Measurements from ENCODE around the gene CLN6. TPM values are rescaled to one million over a fixed set of nuclear protein-coding genes. Genes with fewer than 3 reads are reported as not detected.
"Not testable (repeated sequence)": the region's sequence is repeated elsewhere in the genome, so short reads cannot be mapped to it uniquely, and the experiment has no call there.

CLN6 gene
- total RNA-seq, 2 donors from 2014 or later, result 31.6 to 40.7 TPM

GRCh38 chr15:68225442-68225841 is 4.1 kb downstream of the CLN6 start:
- not testable (repeated sequence) for H3K4me3 Mint-ChIP-seq; H3K9me3 Mint-ChIP-seq; DNase-seq; H3K27ac Mint-ChIP-seq; H3K27me3 Mint-ChIP-seq (ENCODE audit: low read depth); ATAC-seq (replicated peaks in 1 of 2); H3K36me3 Mint-ChIP-seq (ENCODE audit: insufficient read depth in 2 of 2)
- peaks cover 49% of the 10 kb centered on the region for H3K4me1 Mint-ChIP-seq (ENCODE audit: low read depth)

- H3K36me3 Mint-ChIP-seq (ENCODE audit: insufficient read depth in 2 of 2), result peaks cover 0 to 8% of the 10 kb centered on the region in 2 donors
- ATAC-seq (replicated peaks in 1 of 2) (no peak), DNase-seq (no peak)
- H3K4me3 Mint-ChIP-seq, result peak overlapping the region in 1 of 2 donors; percentile 53
- peak overlapping the region; percentile 50 for H3K27ac Mint-ChIP-seq
- no peaks in the 10 kb centered on the region for H3K27me3 Mint-ChIP-seq (ENCODE audit: low read depth)
- peaks cover 42% of the 10 kb centered on the region for H3K4me1 Mint-ChIP-seq (ENCODE audit: low read depth)
- no peaks in the 10 kb centered on the region for H3K9me3 Mint-ChIP-seq
These were observed 4.8 kb downstream of the CLN6 start for GRCh38 chr15:68224546-68225250.

GRCh38 chr15:68224108-68224507 is 5.4 kb downstream of the CLN6 start:
- H3K27me3 Mint-ChIP-seq (ENCODE audit: low read depth), result no peaks in the 10 kb centered on the region
- no peak overlapping the region for H3K27ac Mint-ChIP-seq
- H3K4me3 Mint-ChIP-seq, result no peak overlapping the region
- peaks cover 41% of the 10 kb centered on the region for H3K4me1 Mint-ChIP-seq (ENCODE audit: low read depth)
- peaks cover 0 to 8% of the 10 kb centered on the region in 2 donors for H3K36me3 Mint-ChIP-seq (ENCODE audit: insufficient read depth in 2 of 2)
- ATAC-seq (replicated peaks in 1 of 2), result no peak
- DNase-seq, result no peak
- no peaks in the 10 kb centered on the region for H3K9me3 Mint-ChIP-seq

- H3K27me3 Mint-ChIP-seq (ENCODE audit: low read depth), result no peaks in the 10 kb centered on the region
- DNase-seq (no peak), ATAC-seq (replicated peaks in 1 of 2) (no peak)
- peaks cover 34% of the 10 kb centered on the region for H3K4me1 Mint-ChIP-seq (ENCODE audit: low read depth)
- peaks cover 2 to 3% of the 10 kb centered on the region in 2 donors for H3K36me3 Mint-ChIP-seq (ENCODE audit: insufficient read depth in 2 of 2)
- H3K9me3 Mint-ChIP-seq, result no peaks in the 10 kb centered on the region
- no peak overlapping the region for H3K4me3 Mint-ChIP-seq
- H3K27ac Mint-ChIP-seq, result no peak overlapping the region
These were observed 6.4 kb downstream of the CLN6 start for GRCh38 chr15:68223171-68223570.

- not testable (repeated sequence) for H3K27me3 Mint-ChIP-seq (ENCODE audit: low read depth); H3K4me3 Mint-ChIP-seq; DNase-seq; H3K27ac Mint-ChIP-seq; H3K9me3 Mint-ChIP-seq; H3K36me3 Mint-ChIP-seq (ENCODE audit: insufficient read depth in 2 of 2); ATAC-seq (replicated peaks in 1 of 2)
- H3K4me1 Mint-ChIP-seq (ENCODE audit: low read depth), result peaks cover 26% of the 10 kb centered on the region
These were observed 7.1 kb downstream of the CLN6 start for GRCh38 chr15:68222432-68222743.

GRCh38 chr15:68221530-68222431 is 7.7 kb downstream of the CLN6 start:
- H3K27ac Mint-ChIP-seq; H3K27me3 Mint-ChIP-seq (ENCODE audit: low read depth); ATAC-seq (replicated peaks in 1 of 2); H3K9me3 Mint-ChIP-seq; H3K4me3 Mint-ChIP-seq; H3K36me3 Mint-ChIP-seq (ENCODE audit: insufficient read depth in 2 of 2); DNase-seq: not testable (repeated sequence)
- peaks cover 20% of the 10 kb centered on the region for H3K4me1 Mint-ChIP-seq (ENCODE audit: low read depth)

- no peak overlapping the region for H3K27ac Mint-ChIP-seq
- ATAC-seq (replicated peaks in 1 of 2), result no peak
- no peak overlapping the region for H3K4me3 Mint-ChIP-seq
- no peaks in the 10 kb centered on the region for H3K9me3 Mint-ChIP-seq
- H3K27me3 Mint-ChIP-seq (ENCODE audit: low read depth), result no peaks in the 10 kb centered on the region
- peaks cover 2 to 3% of the 10 kb centered on the region in 2 donors for H3K36me3 Mint-ChIP-seq (ENCODE audit: insufficient read depth in 2 of 2)
- no peak for DNase-seq
- peaks cover 14% of the 10 kb centered on the region for H3K4me1 Mint-ChIP-seq (ENCODE audit: low read depth)
These were observed 8.6 kb downstream of the CLN6 start for GRCh38 chr15:68220967-68221366.

- ATAC-seq (replicated peaks in 1 of 2) (no peak), DNase-seq (no peak)
- peaks cover 10% of the 10 kb centered on the region for H3K4me1 Mint-ChIP-seq (ENCODE audit: low read depth)
- no peaks in the 10 kb centered on the region for H3K27me3 Mint-ChIP-seq (ENCODE audit: low read depth)
- no peaks in the 10 kb centered on the region for H3K9me3 Mint-ChIP-seq
- H3K36me3 Mint-ChIP-seq (ENCODE audit: insufficient read depth in 2 of 2), result peaks cover 2 to 3% of the 10 kb centered on the region in 2 donors
- H3K27ac Mint-ChIP-seq, result no peak overlapping the region
- no peak overlapping the region for H3K4me3 Mint-ChIP-seq
These were observed 9.0 kb downstream of the CLN6 start for GRCh38 chr15:68220489-68220888.

- ATAC-seq (replicated peaks in 1 of 2) (no peak), DNase-seq (no peak)
- Mint-ChIP-seq H3K4me1 (ENCODE audit: low read depth) (no peaks in the 10 kb centered on the region), H3K27me3 (ENCODE audit: low read depth) (no peaks in the 10 kb centered on the region), H3K27ac (no peak overlapping the region), H3K36me3 (ENCODE audit: insufficient read depth in 2 of 2) (peaks cover 0 to 2% of the 10 kb centered on the region in 2 donors), H3K9me3 (no peaks in the 10 kb centered on the region), H3K4me3 (no peak overlapping the region)
These were observed 10.4 kb downstream of the CLN6 start for GRCh38 chr15:68218847-68219798.

- Mint-ChIP-seq H3K27me3 (ENCODE audit: low read depth) (no peaks in the 10 kb centered on the region), H3K4me1 (ENCODE audit: low read depth) (no peaks in the 10 kb centered on the region), H3K27ac (no peak overlapping the region), H3K36me3 (ENCODE audit: insufficient read depth in 2 of 2) (peaks cover 0 to 2% of the 10 kb centered on the region in 2 donors), H3K9me3 (no peaks in the 10 kb centered on the region), H3K4me3 (no peak overlapping the region)
- ATAC-seq (replicated peaks in 1 of 2) (no peak), DNase-seq (no peak)
These were observed 11.2 kb downstream of the CLN6 start for GRCh38 chr15:68218331-68218730.

GRCh38 chr15:68217341-68217740 is 12.2 kb downstream of the CLN6 start:
- ATAC-seq (replicated peaks in 1 of 2), result no peak
- no peaks in the 10 kb centered on the region for H3K4me1 Mint-ChIP-seq (ENCODE audit: low read depth)
- no peaks in the 10 kb centered on the region for H3K9me3 Mint-ChIP-seq
- H3K27ac Mint-ChIP-seq, result no peak overlapping the region
- no peak overlapping the region for H3K4me3 Mint-ChIP-seq
- no peaks in the 10 kb centered on the region for H3K27me3 Mint-ChIP-seq (ENCODE audit: low read depth)
- peaks cover 0 to 2% of the 10 kb centered on the region in 2 donors for H3K36me3 Mint-ChIP-seq (ENCODE audit: insufficient read depth in 2 of 2)
- DNase-seq, result no peak

GRCh38 chr15:68214838-68215254 is 14.7 kb downstream of the CLN6 start:
- no peak for ATAC-seq (replicated peaks in 1 of 2)
- Mint-ChIP-seq H3K36me3 (ENCODE audit: insufficient read depth in 2 of 2) (peaks cover 0 to 2% of the 10 kb centered on the region in 2 donors), H3K27ac (no peak overlapping the region), H3K4me1 (ENCODE audit: low read depth) (peaks cover 6% of the 10 kb centered on the region), H3K27me3 (ENCODE audit: low read depth) (no peaks in the 10 kb centered on the region), H3K4me3 (no peak overlapping the region), H3K9me3 (no peaks in the 10 kb centered on the region)
- DNase-seq, result no peak
